ENCODE data around the gene MICU2.
A peak's percentile ranks its signal among the peaks of the same experiment; 100 is the strongest.

Gene MICU2

DNA sequence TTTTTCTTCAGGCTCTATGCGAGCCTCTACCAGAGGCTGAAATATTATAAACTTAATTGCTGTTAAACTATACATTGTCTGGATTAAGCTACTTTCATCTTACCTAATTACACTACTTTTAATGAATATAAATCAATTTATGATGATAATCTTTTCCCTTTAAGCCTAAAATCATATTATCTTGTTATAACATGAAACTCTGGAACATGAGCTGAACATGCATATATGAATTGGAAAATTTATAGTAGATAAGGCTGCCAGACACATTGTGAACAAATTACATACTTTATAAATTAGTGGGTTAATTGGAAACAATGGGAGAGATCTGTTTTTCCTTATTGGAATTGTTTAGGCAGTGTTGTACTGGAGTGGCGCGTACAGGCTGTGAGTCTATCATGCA, 99.6 kb downstream of the MICU2 start:
- H4K8ac ChIP-seq (ENCODE audit: low read depth, low read length): no peak overlapping the region
- peaks cover 3 to 38% of the 10 kb centered on the region in 2 donors for H3K36me3 ChIP-seq (replicated peaks in 1 of 2; ENCODE audit: control insufficient read depth in 2 of 2, insufficient read depth in 2 of 2, low read length in 2 of 2)
- no peak overlapping the region for H2BK5ac ChIP-seq (ENCODE audit: low read length)
- H3K9ac ChIP-seq (ENCODE audit: low read depth, low read length, poor library complexity): no peak overlapping the region
- no peak overlapping the region for H3K23ac ChIP-seq (ENCODE audit: low read depth, low read length, poor library complexity)
- no peak overlapping the region for H2AK5ac ChIP-seq (ENCODE audit: low read depth, low read length)
- no peak overlapping the region for H4K91ac ChIP-seq (ENCODE audit: low read depth, low read length, poor library complexity)
- no peaks in the 10 kb centered on the region for H3K79me1 ChIP-seq (ENCODE audit: low read depth, low read length)
- H2BK12ac ChIP-seq (ENCODE audit: low read length): no peak overlapping the region
- H3K4me1 ChIP-seq (ENCODE audit: control insufficient read depth in 2 of 2, insufficient read depth in 1 of 2, low read depth in 1 of 2, low read length in 2 of 2): no peaks in the 10 kb centered on the region
- no peaks in the 10 kb centered on the region for H3K27me3 ChIP-seq (ENCODE audit: control insufficient read depth in 3 of 3, insufficient read depth in 3 of 3, low read depth in 1 of 3, low read length in 3 of 3)
- H3K9me3 ChIP-seq (replicated peaks in 1 of 2; ENCODE audit: control insufficient read depth in 2 of 2, insufficient read depth in 1 of 2, low read depth in 1 of 2, low read length in 2 of 2): no peaks in the 10 kb centered on the region
- H3K18ac ChIP-seq (ENCODE audit: low read length): no peak overlapping the region
- H3K4me3 ChIP-seq (ENCODE audit: low read length in 2 of 2): no peak overlapping the region
- H3K4ac ChIP-seq (ENCODE audit: low read length): no peak overlapping the region
- no peak for DNase-seq (ENCODE audit: low spot score)
- no peak overlapping the region for H2BK120ac ChIP-seq (ENCODE audit: low read depth, low read length)
- H3K4me2 ChIP-seq (ENCODE audit: insufficient read depth, low read length, poor library complexity, severe bottlenecking): no peak overlapping the region
- no peak overlapping the region for H3K27ac ChIP-seq (replicated peaks; ENCODE audit: low read length)
- no CpG with 5 or more reads among the region's 3 CpGs for WGBS, 2 donors (ENCODE audit: extremely low coverage in 2 of 2, insufficient read length in 2 of 2, insufficient replicate concordance in 1 of 2)
- no peak overlapping the region for H2AFZ ChIP-seq (ENCODE audit: low read length)
- no peak overlapping the region for H2BK15ac ChIP-seq (ENCODE audit: low read length)
- H3K14ac ChIP-seq (ENCODE audit: low read length): no peak overlapping the region

DNA sequence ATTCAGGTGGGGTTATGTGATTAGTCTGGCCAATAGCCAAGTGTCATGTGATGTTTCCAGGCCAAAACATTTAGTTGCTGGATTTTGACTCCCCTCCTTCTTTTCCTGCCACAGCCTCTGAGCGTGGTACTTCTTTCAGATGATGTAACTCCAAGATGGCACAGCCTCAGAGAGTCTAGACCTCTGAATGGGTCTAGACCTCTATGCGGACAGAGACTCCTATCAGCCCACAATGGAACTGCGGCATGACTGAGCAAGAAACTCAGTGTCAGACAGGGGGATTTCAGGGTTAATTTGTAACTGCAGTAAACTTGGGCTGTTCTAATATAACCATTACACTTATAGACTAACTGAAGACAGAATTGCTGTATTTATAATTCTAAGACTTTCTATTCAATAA, 102.3 kb downstream of the MICU2 start:
- Histone ChIP-seq H3K36me3 (replicated peaks in 1 of 2; ENCODE audit: control insufficient read depth in 2 of 2, insufficient read depth in 2 of 2, low read length in 2 of 2) (peaks cover 1 to 29% of the 10 kb centered on the region in 2 donors), H3K18ac (ENCODE audit: low read length) (no peak overlapping the region), H3K23ac (ENCODE audit: low read depth, low read length, poor library complexity) (no peak overlapping the region), H2AFZ (ENCODE audit: low read length) (no peak overlapping the region), H3K9me3 (replicated peaks in 1 of 2; ENCODE audit: control insufficient read depth in 2 of 2, insufficient read depth in 1 of 2, low read depth in 1 of 2, low read length in 2 of 2) (no peaks in the 10 kb centered on the region), H4K8ac (ENCODE audit: low read depth, low read length) (no peak overlapping the region), H4K91ac (ENCODE audit: low read depth, low read length, poor library complexity) (no peak overlapping the region), H2AK5ac (ENCODE audit: low read depth, low read length) (no peak overlapping the region), H2BK12ac (ENCODE audit: low read length) (no peak overlapping the region), H2BK15ac (ENCODE audit: low read length) (no peak overlapping the region), H3K27me3 (ENCODE audit: control insufficient read depth in 3 of 3, insufficient read depth in 3 of 3, low read depth in 1 of 3, low read length in 3 of 3) (no peaks in the 10 kb centered on the region), H3K79me1 (ENCODE audit: low read depth, low read length) (no peaks in the 10 kb centered on the region), H3K27ac (replicated peaks; ENCODE audit: low read length) (no peak overlapping the region), H2BK120ac (ENCODE audit: low read depth, low read length) (no peak overlapping the region), H3K4me2 (ENCODE audit: insufficient read depth, low read length, poor library complexity, severe bottlenecking) (no peak overlapping the region), H3K4me1 (ENCODE audit: control insufficient read depth in 2 of 2, insufficient read depth in 1 of 2, low read depth in 1 of 2, low read length in 2 of 2) (no peaks in the 10 kb centered on the region), H2BK5ac (ENCODE audit: low read length) (no peak overlapping the region), H3K9ac (ENCODE audit: low read depth, low read length, poor library complexity) (no peak overlapping the region), H3K4me3 (ENCODE audit: low read length in 2 of 2) (no peak overlapping the region), H3K4ac (ENCODE audit: low read length) (no peak overlapping the region), H3K14ac (ENCODE audit: low read length) (no peak overlapping the region)
- WGBS, 2 donors (ENCODE audit: extremely low coverage in 2 of 2, insufficient read length in 2 of 2, insufficient replicate concordance in 1 of 2): no CpG with 5 or more reads among the region's 3 CpGs
- DNase-seq (ENCODE audit: low spot score): no peak

DNA sequence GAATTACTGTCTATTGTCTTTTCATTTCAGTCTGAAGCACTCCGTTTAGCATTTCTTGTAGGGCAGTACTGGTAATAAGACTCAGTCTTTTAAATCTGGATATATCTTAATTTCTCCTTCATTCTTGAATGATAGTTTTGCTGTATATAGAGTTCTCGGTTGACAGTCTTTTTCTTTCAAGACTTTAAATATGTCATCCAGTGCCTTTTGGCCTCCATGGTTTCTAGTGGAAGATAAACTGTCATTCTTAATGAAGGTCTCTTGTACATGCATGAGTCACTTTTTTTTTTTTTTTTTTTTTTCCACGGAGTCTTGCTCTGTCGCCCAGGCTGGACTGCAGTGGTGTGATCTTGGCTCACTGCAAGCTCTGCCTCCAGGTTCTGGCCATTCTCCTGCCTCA, 117.6 kb downstream of the MICU2 start:
- no peak overlapping the region for H4K91ac ChIP-seq (ENCODE audit: low read depth, low read length, poor library complexity)
- H2BK120ac ChIP-seq (ENCODE audit: low read depth, low read length): no peak overlapping the region
- H2BK15ac ChIP-seq (ENCODE audit: low read length): no peak overlapping the region
- no peak overlapping the region for H2BK12ac ChIP-seq (ENCODE audit: low read length)
- H3K18ac ChIP-seq (ENCODE audit: low read length): no peak overlapping the region
- no peak overlapping the region for H2BK5ac ChIP-seq (ENCODE audit: low read length)
- H3K4me2 ChIP-seq (ENCODE audit: insufficient read depth, low read length, poor library complexity, severe bottlenecking): no peak overlapping the region
- no peak overlapping the region for H3K4ac ChIP-seq (ENCODE audit: low read length)
- peaks cover 7 to 27% of the 10 kb centered on the region in 2 donors for H3K9me3 ChIP-seq (replicated peaks in 1 of 2; ENCODE audit: control insufficient read depth in 2 of 2, insufficient read depth in 1 of 2, low read depth in 1 of 2, low read length in 2 of 2)
- H3K36me3 ChIP-seq (replicated peaks in 1 of 2; ENCODE audit: control insufficient read depth in 2 of 2, insufficient read depth in 2 of 2, low read length in 2 of 2): peaks cover 0 to 13% of the 10 kb centered on the region in 2 donors
- no peak overlapping the region for H3K23ac ChIP-seq (ENCODE audit: low read depth, low read length, poor library complexity)
- H3K9ac ChIP-seq (ENCODE audit: low read depth, low read length, poor library complexity): no peak overlapping the region
- no peaks in the 10 kb centered on the region for H3K27me3 ChIP-seq (ENCODE audit: control insufficient read depth in 3 of 3, insufficient read depth in 3 of 3, low read depth in 1 of 3, low read length in 3 of 3)
- H3K4me1 ChIP-seq (ENCODE audit: control insufficient read depth in 2 of 2, insufficient read depth in 1 of 2, low read depth in 1 of 2, low read length in 2 of 2): no peaks in the 10 kb centered on the region
- no CpG with 5 or more reads among the region's 4 CpGs for WGBS, 2 donors (ENCODE audit: extremely low coverage in 2 of 2, insufficient read length in 2 of 2, insufficient replicate concordance in 1 of 2)
- no peak for DNase-seq (ENCODE audit: low spot score)
- H3K27ac ChIP-seq (replicated peaks; ENCODE audit: low read length): no peak overlapping the region
- H2AFZ ChIP-seq (ENCODE audit: low read length): no peak overlapping the region
- H3K14ac ChIP-seq (ENCODE audit: low read length): no peak overlapping the region
- H3K79me1 ChIP-seq (ENCODE audit: low read depth, low read length): no peaks in the 10 kb centered on the region
- no peak overlapping the region for H2AK5ac ChIP-seq (ENCODE audit: low read depth, low read length)
- no peak overlapping the region for H3K4me3 ChIP-seq (ENCODE audit: low read length in 2 of 2)
- H4K8ac ChIP-seq (ENCODE audit: low read depth, low read length): no peak overlapping the region

DNA sequence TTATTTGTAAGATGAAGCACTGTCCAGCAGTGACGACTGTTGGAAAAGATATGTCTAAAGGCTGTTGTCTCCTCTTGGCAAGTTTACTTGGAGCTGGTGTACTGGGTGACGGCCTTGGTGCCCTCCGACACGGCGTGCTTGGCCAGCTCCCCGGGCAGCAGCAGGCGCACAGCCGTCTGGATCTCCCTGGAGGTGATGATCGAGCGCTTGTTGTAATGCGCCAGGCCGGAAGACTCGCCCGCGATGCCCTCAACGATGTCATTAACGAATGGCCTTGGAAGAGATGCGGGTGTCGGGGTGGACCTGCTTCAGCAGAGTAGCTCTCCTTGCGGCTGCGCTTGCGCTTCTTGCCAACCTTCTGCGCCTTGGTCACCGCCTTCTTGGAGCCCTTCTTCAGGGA, 120.2 kb downstream of the MICU2 start:
- Histone ChIP-seq H3K9ac (ENCODE audit: low read depth, low read length, poor library complexity) (no peak overlapping the region), H3K27ac (replicated peaks; ENCODE audit: low read length) (no peak overlapping the region), H3K4me3 (ENCODE audit: low read length in 2 of 2) (no peak overlapping the region), H2BK12ac (ENCODE audit: low read length) (peak overlapping the region; percentile 82), H3K36me3 (replicated peaks in 1 of 2; ENCODE audit: control insufficient read depth in 2 of 2, insufficient read depth in 2 of 2, low read length in 2 of 2) (no peaks in the 10 kb centered on the region), H2BK5ac (ENCODE audit: low read length) (no peak overlapping the region), H2AFZ (ENCODE audit: low read length) (no peak overlapping the region), H3K4me1 (ENCODE audit: control insufficient read depth in 2 of 2, insufficient read depth in 1 of 2, low read depth in 1 of 2, low read length in 2 of 2) (no peaks in the 10 kb centered on the region), H3K14ac (ENCODE audit: low read length) (no peak overlapping the region), H3K9me3 (replicated peaks in 1 of 2; ENCODE audit: control insufficient read depth in 2 of 2, insufficient read depth in 1 of 2, low read depth in 1 of 2, low read length in 2 of 2) (peaks cover 2 to 22% of the 10 kb centered on the region in 2 donors), H3K18ac (ENCODE audit: low read length) (no peak overlapping the region), H2BK120ac (ENCODE audit: low read depth, low read length) (no peak overlapping the region), H4K91ac (ENCODE audit: low read depth, low read length, poor library complexity) (no peak overlapping the region), H3K27me3 (ENCODE audit: control insufficient read depth in 3 of 3, insufficient read depth in 3 of 3, low read depth in 1 of 3, low read length in 3 of 3) (no peaks in the 10 kb centered on the region), H4K8ac (ENCODE audit: low read depth, low read length) (no peak overlapping the region), H3K79me1 (ENCODE audit: low read depth, low read length) (no peaks in the 10 kb centered on the region), H3K4me2 (ENCODE audit: insufficient read depth, low read length, poor library complexity, severe bottlenecking) (no peak overlapping the region), H3K4ac (ENCODE audit: low read length) (no peak overlapping the region), H2AK5ac (ENCODE audit: low read depth, low read length) (no peak overlapping the region), H2BK15ac (ENCODE audit: low read length) (no peak overlapping the region), H3K23ac (ENCODE audit: low read depth, low read length, poor library complexity) (no peak overlapping the region)
- DNase-seq (ENCODE audit: low spot score): no peak
- no CpG with 5 or more reads among the region's 24 CpGs for WGBS, 2 donors (ENCODE audit: extremely low coverage in 2 of 2, insufficient read length in 2 of 2, insufficient replicate concordance in 1 of 2)
